Stimulated activated CD4-positive, alpha-beta T cell treated with anti-CD3 and anti-CD28 coated beads, TNF-alpha, amount 100 ng/mL, for 1 hour (primary cell): ENCODE results near the gene EML2.

ENCODE experiments used
- DNase-seq, 3 donors: peaks; one replicate each; pipeline ENCODE4 v3.0.0-alpha.2; 2020; ENCODE audit warnings: low read depth in 3 of 3, low spot score in 1 of 3

Gene EML2

GRCh38 chr19:45587873-45588272 is 51.3 kb downstream of the EML2 start:
- no peak for DNase-seq

DNA sequence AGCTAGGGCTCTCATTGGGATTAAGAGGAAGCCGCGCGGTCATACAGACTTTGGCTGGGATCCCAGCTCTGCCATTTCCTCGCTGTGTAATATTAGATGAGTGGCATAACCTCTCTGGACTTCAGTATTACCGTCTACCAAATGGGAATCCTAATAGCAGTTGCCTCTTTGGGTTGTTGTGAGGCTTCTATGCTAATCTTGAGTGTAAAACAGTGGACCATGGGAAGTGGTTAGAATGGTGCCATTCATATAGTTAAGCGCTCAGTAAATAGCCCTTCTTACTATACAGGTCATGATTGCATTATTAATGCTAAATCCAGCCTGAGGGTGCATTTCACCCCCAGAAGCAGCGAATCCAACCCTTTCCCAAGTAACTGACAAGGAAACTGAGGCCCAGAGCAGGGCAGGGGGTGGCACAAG is 54.0 kb downstream of the EML2 start:
- DNase-seq, result no peak

DNA sequence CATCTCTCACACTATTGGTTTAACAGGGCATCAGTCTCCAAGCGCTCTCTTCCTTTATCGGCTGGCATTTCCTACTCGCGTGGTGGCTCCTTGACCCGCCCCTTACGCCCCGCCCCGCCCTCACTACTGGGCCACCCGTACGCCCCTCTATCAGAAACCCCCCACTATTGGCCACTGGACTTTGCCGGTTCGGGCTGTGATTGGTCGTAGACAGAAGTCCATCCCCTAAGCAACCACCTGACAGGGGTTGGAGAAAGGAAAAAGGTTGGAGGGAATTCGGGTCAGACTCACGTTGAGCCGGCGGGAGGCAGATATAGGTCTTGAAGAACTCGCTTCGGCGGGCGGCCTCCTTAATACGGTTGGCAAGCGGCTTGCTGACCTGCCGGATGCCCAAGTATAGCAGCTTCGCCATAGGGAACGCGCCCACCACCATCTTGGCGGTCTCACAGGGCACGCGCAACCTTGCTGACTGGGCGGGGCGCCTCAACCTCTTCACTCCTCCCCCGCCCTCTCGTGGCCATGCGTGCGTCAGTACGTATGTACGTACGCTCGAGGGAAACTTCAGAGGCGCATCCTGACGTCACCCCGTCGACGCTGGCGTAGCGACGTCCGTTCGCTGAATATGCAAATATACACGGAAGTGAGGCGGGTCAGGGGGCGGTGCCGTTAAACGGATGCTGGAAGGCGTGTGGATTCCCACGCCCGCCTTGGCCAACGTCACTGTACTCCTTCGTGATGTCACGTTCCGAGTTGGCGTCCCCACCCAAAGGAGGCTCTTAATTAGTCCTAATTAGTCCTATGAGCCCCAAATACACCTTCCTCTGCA is 54.7 kb downstream of the EML2 start, which contains the start of gene OPA3:
TSS of gene OPA3 (minus strand) at position 471 of the 826 bp plus-strand sequence. CDS start at position 433, 38 bp downstream.
- peak; percentile 96 to 97 (median 97) for DNase-seq

DNA sequence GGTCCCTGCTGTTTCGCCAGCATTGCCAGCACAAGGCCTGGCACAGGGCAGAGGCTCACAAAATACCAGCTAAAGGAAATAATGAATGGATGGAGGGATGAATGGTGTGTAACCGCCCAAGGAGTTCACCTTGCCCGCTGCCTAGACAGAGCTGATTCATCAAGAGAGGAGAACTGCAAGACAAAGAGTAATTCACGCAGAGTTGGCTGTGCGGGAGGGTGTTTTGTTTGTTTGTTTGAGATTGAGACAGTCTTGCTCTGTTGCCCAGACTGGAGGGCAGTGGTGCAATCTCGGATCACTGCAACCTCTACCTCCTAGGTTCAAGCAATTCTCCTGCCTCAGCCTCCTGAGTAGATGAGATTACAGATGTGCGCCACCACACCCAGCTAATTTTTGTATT is 57.6 kb downstream of the EML2 start:
- DNase-seq, result no peak

GRCh38 chr19:45578861-45579260 is 60.3 kb downstream of the EML2 start:
- DNase-seq, result no peak

DNA sequence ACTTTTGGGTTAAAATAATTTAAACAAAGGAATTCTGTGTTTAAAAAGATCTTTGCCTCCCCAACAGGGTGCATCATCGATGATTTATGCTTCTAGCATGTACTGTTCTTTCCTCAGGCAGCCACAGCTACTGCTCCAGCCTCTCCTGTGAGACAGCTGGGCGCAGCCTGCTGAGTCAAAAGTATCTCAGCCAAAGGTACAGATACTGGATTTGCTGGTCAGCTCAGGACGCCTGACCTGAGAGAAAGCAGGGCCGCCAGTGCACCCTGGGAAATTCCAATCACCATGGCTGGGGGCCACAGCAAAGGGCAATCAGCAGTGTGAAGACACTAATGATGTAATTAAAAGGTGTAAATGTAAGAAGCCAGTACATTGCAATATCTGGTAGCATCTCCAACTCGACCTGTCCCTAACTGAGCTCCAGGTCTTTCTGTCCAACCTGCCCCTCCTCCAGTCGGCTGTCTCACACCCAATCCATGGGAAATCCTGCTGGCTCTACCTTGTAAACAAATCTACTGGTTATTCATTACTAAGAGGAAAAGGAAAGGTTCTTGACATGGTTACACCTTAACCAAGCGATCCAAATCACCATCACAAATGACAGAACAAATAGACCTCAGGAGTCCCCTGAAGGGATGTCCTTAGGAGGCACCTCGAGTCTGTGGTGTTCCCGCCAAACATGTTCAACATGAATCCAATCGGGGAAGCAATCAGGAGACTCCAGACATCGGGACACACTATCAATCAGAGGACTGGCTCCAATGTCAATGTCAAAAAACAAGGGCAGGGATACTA is 61.9 kb downstream of the EML2 start:
- no peak for DNase-seq

- no peak for DNase-seq
Measured at GRCh38 chr19:45576682-45577081, 62.5 kb downstream of the EML2 start.

- DNase-seq, result no peak
Measured at GRCh38 chr19:45575216-45575615, 64.0 kb downstream of the EML2 start.

- no peak for DNase-seq
Measured at GRCh38 chr19:45574526-45574925, 64.7 kb downstream of the EML2 start.

- DNase-seq, result no peak
Measured at GRCh38 chr19:45571457-45572220, 67.6 kb downstream of the EML2 start.

- peak in 1 of 3 donors; percentile 44 for DNase-seq
Measured at GRCh38 chr19:45569619-45570421, 69.4 kb downstream of the EML2 start.

DNA sequence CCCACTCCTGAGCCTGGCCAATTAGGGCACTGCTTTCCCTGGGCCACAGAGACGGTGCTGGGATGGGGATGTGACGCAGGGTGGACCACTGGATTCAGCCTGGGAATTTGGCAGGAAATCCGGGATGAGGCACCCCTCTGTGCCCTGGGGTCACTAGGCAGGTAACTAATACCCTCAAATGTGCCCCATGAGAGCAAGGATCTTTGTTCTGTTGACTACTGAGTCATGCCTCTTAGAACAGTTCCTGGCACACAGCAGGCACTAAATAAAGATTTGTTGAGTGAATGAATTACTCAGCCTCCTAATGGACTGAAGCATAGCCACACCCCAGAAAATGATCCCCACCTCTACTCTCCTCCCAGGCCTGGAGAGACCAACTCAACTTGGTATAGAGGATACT is 70.5 kb downstream of the EML2 start:
- no peak for DNase-seq

DNA sequence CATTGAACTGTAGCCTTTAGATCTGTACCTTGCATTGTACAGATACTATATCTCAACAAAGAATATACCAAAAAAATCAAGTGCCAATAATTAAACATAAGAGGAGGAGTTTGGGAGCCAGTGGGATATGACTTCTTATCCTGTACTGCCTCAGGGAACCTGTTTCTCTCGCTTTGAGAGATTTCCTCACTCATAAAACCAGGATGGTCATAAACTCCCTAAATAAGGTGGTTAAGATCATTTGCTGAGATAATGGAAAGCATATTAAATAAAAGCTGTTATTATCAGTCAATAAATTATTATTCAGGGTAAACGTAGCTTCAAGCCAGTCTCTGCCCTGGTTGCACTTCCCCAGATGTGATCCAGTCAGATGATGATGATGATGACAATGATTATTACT is 71.6 kb downstream of the EML2 start:
- no peak for DNase-seq

GRCh38 chr19:45564131-45564780 is 74.9 kb downstream of the EML2 start:
- DNase-seq, result no peak

DNA sequence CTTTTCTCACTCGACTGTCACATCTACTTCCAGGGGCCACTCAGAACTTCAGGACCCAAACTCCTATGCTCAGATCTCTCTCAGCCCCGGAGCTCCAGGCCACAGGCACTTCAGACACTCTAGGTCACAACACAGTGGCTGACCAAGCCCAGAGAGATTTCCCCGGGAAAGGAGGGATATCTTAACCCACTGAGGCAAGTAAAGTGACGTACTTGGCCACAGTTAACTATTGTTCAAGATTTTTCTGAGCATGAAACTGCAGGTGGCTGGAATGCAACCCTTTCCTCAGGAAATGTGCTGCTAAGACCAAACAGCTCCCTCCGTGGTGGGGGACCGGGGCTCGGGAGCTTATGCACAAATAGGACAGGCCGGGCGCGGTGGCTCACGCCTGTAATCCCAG is 78.5 kb downstream of the EML2 start:
- no peak for DNase-seq

GRCh38 chr19:45560038-45560437 is 79.2 kb downstream of the EML2 start:
- no peak for DNase-seq
